HG03342 (cell line): ENCODE data around the gene LDLRAD3.
"Not testable (repeated sequence)": the region's sequence is repeated elsewhere in the genome, so short reads cannot be mapped to it uniquely, and the experiment has no call there.

Source experiments
- ATAC-seq: cut with Tn5 transposase; IDR thresholded peaks from one replicate; pipeline ENCODE4 v1.9.1; 2021; ENCODE audit warnings: mild to moderate bottlenecking, moderate library complexity; ENCODE audit not compliant: unreplicated experiment

The LDLRAD3 gene

DNA sequence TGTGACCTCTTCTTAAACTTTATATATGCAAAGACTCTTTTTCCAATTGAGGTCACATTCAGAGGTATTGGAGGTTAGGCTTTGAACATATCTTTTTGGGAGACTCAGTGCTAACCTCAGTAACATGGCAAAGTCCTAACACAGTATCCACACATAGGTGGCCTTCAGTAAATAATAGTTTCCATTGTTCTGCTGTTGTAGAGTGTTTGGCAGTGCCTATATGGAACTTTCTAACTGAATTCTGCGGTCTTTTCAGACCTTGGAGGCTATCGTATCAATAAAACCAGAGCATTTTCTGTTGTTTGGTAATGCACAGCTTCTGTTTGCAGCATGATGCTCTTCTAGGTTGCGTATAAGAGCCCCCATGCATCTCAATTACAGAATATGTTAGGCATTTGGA is 47.0 kb downstream of the LDLRAD3 start:
- no peak for ATAC-seq

DNA sequence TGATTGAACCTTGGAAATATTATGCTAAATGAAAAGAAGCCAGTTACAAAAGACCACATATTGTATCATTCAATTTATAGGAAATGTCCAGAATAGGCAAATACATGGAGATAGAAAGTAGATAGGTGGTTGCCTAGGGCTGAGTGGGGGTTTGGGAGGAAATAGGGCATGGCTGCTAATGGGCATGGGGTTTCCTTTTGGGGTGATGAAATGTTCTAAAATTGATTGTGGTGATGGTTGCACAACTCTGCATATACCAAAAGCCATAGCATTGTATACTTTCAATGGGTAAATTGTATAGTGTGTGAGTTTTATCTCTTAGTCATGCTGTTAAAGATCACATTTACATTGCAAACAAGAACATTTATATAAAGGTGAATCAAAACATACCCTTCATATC is 48.7 kb downstream of the LDLRAD3 start:
- no peak for ATAC-seq

DNA sequence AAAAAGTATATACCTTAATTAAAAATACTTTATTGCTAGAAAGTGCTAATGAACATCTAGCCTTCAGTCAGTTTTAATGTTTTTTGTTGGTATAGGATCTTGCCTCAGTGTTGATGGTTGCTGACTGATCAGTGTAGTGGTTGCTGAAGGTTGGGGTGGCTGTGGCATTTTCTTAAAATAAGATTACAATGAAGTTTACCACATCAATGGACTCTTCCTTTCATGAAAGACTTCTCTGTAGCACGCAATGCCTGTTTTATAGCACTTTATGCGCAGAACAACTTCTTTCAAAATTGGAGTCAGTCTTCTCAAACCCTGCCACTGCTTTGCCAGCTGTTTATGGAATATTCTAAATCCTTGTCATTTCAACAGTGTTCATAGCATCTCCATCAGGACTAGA is 50.6 kb downstream of the LDLRAD3 start:
- ATAC-seq = no peak

DNA sequence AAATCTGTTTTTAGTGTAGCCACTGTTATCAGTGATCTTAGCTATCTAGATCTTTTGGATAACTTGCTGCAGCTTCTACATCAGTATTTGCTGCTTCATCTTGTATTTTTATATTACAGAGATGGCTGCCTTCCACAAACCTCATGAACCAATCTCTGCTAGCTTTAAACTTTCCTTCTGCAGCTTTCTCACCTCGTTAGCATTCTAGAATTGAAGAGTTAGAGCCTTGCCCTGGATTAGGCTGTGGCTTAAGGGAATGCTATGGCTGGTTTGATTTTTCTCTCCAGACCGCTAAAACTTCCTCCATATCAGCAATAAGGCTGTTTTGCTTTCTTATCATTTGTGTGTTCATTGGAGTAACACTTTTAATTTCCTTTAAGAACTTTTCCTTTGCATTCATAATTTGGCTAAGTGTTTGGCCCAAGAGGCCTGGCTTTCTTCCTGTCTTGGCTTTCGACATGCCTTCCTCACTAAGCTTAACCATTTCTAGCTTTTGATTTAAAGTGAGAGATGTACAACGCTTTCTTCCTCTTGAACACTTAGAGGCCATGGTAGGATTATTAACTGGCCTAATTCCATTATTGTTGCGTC is 51.9 kb downstream of the LDLRAD3 start:
- ATAC-seq = no peak

DNA sequence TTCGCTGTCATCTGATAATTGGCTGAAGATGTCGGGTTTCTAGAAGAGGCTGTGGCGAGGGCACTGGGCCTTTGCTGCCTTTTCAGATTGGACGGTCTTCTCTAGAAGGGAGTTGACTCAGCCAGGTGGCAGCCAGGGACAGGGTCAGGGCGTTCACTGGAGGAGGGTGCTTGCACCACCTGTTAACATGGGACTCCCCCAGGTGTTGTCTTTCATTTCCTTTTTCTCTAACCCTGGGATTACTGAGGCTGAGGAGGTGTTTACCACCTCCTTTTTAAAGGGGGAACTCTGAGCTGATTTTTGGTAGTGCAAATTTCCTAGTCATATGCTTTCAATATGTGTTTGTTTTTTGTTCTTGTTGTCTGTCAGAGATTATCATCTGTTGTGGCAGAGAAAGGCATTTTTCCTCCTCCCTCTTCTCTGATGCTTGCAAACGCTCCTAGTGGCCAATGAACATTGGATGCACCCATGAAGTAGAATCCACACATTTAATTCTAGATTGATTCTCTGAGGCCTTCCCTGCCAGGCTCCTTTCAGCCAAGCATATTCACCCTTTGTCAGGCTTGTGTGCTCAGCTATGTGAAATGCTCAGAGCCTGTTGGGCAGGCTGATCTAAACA is 54.1 kb downstream of the LDLRAD3 start:
- no peak for ATAC-seq

DNA sequence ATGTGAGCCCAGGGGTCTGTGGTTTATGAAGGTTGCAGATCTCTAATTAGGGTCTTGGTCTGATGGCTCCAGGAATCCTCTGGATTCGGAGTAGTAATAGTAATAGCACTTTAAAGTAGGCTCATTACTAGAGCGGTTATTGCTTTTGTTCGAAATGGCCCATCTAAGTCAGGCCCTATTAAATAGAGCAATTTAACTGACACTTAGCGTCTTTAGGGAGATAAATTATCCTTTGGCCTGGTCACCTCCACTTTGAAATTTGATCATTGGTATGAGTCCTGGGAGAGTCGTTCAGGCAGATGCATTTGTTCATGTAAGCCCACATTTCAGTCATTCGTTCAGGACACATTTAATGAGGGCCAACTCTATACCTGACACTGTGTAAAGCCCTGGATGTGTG is 54.8 kb downstream of the LDLRAD3 start:
- ATAC-seq = no peak

DNA sequence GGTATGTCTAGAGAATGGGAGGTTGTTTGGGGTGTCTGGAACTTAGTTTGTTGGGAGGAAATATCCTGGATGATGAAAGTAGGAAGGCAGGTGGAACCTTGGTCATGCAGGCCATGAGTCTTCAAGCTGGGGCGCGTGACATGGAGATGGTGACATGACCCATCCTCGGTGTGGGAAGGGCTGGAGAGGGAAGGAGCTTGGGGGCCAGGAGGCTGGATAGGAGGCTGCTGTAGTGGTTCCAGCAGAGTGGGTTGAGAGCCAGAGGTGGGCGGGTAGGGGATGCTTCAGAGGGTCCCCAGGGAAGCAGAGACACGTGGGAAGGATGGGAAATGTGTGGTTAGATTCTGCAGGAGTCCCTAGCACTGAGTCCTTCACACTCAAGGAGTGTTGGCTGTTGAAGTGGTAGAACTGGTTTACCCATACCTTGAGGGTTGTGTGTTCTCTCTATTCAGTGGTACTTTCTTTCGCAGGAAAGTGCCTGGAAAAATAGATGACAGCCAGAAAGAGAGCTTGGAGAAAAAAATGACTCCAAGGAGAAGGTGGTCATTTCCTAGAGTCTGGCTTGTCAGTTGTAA is 56.8 kb downstream of the LDLRAD3 start:
- ATAC-seq = no peak

DNA sequence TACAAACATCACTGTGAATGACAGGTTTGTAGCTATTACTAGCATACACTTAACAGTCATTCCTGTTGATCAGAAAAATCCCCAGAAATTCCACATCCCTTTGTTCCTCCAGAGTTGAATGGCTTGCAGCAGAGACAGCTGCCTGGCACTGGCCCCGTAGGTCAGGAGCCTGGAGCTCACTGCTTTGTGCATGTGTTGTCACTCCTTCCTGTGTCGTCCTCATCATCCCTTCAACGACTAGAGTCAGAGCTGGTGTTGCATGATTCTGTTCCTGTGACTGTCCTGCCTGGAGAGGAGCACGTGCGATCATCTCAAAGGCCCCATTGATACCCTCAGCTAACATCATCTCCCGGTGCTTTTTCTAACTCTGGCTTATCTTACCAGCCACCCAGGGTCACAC is 58.3 kb downstream of the LDLRAD3 start:
- ATAC-seq = no peak

DNA sequence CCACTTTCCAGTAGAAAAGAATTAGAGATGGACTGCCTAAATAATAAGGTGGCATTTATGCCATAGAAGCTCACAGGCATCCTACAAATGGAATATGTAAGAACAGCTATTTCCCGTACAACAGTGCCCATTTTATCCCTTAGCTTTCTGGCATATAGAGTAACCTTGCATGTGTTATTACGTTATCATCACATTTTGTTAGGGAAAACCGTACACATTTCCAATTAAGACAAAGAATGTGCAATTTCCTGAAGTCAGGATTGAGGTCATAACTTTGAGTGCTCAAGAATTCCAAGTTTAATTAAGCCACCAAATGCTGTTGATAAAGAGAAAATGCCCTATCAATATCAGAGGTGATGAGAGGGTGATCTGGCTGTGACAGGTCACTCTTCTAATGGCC is 58.9 kb downstream of the LDLRAD3 start:
- no peak for ATAC-seq

DNA sequence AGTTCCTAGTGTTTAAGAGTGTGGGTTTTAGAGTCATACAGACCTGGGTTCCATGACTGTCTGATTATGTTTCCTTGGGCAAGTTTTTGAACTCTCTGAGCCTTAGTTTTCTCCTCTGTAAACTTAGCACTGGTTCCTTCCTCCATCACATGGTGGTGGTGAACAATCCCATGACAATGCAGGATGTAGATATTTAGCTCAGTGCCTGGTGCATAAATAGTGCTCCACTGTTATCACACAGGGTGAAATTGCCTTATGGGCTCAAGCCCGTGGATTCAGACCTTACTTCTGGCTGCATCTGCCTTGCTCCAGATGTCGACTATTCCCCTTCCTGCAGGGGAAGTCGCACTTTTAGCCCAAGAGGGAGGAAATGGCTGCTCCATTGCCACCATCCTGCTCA is 62.7 kb downstream of the LDLRAD3 start:
- ATAC-seq = no peak

DNA sequence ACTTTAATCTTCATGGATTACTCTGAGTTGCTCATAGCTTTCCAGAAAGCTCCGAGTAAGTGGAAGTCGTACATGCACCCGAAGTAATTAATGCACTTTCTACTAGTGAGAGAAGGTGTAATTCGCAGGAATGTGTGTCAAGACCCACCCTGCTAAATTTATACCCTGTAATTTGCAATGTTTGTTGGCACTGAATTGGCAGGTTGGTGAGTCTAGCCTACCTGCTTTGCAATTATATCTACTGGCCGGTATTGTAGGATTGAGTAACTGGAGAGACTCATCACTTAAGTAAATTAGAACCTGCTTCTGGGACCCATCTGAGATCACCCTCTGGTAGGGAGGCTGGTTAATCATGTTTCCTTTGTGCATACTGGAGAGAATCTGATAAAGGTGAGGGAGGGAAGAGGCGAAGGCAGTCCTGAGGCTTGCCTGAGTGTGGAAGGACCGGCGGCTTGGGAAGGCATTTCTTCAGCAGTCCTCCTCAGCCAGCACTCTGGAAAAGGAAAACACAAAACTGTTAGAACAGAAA is 63.3 kb downstream of the LDLRAD3 start:
- ATAC-seq = no peak

DNA sequence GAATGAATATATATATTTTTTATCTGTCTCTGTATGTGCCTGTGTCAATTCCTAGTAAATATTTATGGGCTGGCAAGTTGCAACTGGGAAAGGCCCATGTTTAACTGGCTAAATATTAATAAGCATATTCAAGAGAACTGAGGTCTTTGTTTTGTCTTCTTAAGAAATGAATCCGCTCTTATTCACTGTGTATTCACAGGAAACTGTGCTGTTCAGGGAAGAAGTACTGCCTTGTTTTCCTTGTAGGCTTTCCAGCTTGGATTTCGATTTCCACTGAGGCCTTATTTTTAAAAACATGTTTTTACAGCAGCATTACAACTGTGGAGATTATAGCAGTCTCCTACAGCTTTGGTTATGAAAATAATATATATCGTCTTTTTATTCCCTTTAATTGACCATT is 64.7 kb downstream of the LDLRAD3 start:
- no peak for ATAC-seq

DNA sequence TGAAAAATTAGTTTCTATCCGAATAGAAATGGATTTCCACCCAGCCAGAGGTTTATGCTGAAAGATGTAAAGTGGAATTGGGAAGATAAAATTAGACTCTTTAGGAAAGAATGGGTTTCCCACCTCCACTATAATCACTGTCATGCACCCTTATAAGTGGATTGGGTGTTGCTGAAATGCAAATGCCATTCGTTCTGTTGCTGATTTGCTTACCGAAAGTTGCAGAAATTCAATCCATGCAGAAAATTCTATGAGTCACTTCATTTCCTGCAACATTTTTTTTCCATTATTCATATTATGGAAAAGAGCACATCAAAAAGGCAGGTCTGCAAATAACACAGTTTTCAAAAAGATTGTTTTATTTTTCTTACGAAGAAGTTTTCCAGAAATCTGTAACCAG is 65.6 kb downstream of the LDLRAD3 start:
- no peak for ATAC-seq

DNA sequence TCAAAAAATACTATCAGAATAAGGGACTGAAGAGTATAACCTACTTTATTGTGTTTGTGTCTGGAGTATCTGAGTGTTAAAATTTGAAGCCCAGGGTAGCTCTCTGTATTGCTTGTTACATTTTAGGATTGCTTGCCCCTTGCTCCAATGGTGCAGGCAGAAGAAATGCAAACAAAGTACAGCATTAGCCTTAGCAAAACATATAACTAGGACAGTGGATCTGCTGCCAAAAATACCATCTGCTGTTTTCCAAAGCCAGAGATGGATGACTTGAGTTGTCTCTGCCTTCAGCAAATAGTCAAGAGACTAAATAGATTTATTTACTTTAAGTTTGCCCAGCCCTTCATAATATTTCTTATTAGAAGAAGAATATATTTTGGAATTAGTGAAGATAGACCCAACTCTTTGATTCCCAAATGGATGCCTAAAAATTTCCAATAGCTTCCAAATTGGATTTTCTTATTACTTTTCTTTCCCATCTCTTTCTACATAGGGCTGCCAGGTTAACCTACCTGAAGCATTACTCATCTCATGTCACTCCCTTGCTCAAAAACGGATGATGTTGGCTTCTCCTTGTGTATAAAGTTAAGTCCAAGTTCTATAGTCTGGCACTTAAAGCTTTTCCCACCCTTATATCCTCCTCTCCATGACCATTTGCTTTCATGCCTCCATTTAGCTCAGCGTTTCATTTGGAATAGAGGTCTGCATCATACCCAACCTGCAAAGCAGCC is 66.3 kb downstream of the LDLRAD3 start:
- no peak for ATAC-seq

DNA sequence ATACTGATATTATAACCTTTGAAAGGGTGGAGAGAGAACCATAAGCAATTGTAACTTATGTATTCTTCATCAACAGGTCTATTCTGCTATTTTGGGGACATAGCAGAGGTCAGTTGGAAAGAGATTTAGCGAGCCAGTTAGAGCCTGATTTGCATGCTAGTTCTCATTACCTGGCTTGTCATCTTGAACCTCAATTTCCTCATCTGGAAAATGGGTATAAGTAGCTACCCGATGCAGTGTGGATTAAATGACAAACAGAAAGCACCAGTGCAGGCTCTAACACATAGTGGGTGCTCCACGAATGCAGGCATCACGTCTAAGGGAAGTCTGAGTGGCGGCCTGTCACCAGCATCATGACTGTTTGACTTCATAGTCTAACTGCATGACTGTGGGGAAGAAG is 67.7 kb downstream of the LDLRAD3 start:
- ATAC-seq = no peak

DNA sequence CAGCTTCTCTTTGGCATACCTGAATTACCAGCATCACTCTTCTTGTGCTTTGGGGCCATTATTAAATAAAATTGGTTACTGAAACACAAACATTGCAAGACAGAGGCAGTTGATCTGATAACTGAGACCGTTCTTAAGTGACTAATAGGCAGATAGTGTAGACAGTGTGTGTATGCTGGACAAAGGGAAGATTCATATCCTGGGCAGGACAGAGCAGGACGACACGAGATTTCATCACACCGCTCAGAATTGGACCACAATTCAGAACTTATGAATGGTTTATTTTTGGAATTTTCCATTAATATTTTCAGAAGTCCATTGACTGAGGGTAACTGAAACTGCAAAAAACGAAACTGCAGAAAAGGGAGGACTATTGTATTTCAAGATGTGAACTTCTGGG is 68.6 kb downstream of the LDLRAD3 start:
- ATAC-seq = no peak

DNA sequence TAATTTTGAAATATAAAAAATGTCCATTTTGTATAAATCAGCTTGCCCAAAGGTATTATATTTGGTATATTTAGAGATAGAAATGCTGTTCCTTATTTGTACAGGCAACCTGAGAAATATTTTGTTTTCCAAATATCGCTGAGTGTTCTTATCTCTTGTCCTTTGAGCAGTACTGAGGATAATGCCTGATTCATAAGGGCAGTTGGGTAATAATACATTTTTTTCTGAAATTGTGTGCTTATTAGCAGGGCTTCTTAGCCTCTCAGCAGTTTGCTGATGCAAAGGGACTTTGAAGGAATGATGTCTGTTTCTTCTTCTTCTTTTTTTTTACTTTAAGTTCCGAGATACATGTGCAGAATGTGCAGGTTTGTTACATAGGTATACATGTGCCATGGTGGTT is 69.1 kb downstream of the LDLRAD3 start:
- no peak for ATAC-seq

DNA sequence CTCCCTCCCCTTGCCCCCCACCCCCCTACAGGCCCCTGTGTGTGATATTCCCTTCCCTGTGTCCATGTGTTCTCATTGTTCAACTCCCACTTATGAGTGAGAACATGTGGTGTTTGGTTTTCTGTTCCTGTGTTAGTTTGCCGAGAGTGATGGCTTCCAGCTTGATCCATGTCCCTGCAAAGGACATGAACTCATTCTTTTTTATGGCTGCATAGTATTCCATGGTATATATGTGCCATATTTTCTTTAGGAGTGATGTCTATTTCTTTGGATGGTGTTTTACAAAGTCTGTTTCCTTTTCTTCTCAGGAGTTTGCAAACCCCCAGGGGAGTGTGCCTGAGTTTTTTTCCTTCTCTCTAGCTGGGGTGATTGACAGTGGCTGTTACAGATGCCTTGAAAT is 69.6 kb downstream of the LDLRAD3 start:
- ATAC-seq = not testable (repeated sequence)

DNA sequence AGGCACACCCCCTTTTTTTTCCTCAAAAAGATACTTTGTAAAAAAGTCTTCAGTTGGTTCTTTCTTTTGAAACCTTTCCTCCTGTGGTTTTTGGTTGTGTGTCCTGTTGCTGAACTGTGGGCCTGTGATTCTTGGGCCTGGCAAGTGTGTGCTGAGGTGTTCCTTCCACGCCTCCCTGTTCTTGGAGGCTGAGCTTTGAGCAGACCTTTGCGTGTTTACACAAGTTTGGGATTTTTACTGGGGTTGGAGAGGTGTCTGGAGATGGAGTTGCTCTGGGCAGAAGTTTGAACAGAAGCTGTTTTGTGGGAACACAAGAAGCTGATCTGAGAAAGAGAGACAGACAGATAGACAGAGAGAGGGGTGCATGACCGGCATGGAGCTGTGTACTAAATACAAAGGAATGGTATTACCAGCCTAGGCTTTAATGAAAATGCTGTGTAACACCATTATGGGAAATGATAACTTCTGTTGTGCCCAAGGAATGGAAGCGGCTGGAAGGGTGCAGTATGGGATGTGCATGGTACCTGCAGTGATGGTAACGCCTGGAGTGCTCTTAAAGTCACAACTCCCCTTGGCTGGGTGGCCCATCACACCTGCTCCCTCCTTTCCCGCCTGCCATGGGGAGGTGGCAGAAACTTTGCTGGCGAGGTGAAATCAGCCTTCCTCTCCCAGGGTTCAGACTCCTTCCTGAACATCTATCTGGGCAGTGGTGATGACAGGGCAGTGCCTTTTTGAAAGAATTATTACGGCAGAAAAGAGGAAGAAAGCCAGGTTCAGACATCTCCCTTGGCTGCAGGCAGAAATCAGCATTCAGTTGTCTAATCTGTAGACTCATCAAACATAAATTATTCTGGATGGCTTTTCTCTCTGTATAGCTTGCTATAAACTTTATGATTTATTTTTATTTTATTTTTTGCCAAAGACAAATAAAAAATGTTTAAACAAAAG is 70.4 kb downstream of the LDLRAD3 start:
- ATAC-seq = no peak

DNA sequence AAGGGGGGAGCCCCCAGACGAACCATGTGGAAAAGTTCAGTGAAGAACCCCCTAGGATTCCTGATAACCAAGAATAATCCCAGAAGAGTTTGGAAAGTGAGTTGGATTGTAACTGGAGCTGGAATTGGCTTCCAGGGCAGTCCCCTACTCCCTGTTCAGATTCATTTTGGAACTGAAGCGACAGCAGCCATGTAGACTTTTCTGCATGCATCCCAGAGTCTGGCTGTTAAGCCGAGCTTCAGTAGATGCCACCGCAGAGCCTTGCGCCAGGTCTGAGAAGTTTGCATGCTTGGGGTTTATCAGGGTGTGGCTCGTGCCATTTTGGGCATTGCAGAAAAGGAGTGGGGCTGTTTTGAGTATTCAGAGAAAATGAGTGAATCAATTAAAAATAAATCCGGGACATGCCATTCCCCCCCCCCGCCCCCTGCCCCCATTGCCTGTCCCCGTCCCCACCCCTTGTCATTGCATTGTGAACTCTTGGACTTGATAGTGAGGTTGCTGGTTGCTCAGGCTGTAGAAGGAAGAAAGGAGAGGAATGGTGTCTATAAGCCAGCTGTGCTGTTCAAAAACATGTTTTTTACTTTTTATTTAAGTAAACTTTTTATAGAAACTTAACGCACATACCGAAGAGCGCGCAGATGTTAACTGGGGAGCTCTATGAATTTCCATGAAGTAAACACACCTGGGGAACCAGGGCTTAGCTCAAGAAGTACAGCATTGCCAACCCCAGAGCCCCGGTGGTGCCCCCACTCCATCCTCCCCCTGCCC is 71.2 kb downstream of the LDLRAD3 start:
- no peak for ATAC-seq
